HG02970 (cell line): ENCODE data around the gene DPY19L3.
"Not testable (repeated sequence)": the region's sequence is repeated elsewhere in the genome, so short reads cannot be mapped to it uniquely, and the experiment has no call there.

Experiments used
- ATAC-seq: cut with Tn5 transposase; IDR thresholded peaks from one replicate; pipeline ENCODE4 v1.9.1; 2021; ENCODE audit warnings: mild to moderate bottlenecking, moderate library complexity, moderate number of reproducible peaks; ENCODE audit not compliant: unreplicated experiment, low FRiP score

DPY19L3 gene

DNA sequence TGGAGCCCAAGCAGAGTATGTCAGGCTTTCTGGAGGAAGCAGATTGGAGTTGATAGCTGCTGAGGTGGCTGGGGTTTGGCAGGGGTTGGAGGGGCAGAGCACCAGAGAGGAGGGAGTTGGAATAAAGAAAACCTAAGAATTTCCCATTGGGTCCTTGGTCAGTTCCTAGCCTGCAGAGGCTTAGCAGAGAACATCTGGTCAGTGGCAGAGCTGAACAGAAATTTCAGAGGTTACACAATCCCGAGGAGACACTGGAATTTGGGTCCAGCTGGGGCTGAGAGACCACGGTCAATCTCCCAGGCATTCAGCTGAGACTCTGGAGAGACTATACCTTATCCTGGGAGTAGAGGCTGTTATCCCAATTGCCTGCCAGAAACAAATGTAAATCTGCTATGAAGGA, 84.4 kb downstream of the DPY19L3 start:
- ATAC-seq, result no peak

DNA sequence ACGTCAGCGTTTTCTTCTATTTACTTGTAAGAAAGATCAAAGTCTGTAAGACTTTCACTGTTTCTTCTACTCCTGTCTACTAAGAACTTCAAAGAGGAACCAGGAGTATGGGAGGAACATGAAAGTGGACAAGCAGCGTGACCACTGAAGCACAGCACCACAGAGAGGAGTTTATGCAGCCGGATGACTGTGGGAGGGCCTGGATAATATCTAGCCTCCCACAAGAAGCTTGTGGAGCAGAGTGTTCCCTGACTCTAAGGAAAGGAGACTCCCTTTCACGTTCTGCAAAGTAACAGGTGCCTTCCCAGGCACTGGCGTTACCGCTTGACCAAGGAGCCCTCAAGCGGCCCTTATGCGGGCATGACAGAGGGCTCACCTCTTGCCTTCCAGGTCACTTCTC, 91.8 kb downstream of the DPY19L3 start:
- ATAC-seq, result no peak

DNA sequence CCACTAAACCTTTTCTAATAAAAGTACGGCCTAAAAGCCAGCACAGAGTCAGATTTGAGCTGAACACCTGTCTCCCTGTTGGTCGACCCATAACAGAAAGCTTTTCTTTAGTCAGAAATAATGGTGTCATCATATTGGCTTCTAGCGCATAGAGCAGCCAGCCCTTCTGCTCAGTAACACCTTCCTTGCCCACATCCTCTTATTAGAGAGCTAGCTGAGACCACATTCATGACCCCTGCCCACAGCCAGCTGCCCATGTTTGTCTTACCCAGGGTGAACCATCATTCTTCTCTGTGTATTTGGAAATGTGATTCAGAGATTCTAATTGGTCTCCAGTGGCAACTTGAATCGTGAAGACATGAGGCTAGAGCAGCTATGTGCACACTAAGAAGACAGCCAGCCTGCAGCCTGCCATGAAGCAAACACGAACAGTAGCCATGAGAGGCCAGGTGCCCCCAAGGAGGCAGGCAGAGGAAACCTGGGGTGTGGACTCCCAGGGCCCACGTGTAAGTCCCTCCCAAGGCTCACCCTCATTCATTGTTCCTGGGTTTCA, 93.2 kb downstream of the DPY19L3 start:
- no peak for ATAC-seq

DNA sequence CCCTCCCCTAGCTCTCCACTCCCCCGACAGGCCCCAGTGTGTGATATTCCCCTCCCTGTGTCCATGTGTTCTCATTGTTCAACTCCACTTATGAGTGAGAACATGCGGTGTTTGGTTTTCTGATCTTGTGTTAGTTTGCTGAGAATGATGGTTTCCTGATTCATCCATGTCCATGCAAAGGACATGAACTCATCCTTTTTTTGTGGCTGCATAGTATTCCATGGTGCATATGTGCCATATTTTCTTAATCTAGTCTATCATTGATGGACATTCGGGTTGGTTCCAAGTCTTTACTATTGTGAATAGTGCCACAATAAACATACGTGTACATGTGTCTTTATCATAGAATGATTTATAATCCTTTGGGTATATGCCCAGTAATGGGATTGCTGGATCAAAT, 106.9 kb downstream of the DPY19L3 start:
- ATAC-seq, result not testable (repeated sequence)

DNA sequence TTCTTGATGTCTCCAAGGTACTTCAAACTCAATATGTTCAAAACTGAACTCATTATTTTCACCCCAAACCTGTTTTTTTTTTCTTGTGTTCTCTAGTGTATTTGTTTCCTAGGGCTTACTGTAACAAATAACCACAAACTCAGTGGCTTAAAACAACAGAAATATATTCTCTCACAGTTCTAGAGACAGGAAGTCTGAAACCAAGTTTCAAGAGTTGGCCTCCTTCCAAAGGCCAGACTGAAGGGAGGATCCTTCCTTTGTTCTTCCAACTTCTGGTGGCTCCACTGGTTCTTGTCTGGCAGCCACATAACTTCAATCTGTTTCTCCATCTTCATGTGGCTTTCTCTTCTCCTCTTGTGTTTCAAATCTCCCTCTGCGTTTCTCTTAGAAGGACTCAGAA, 113.5 kb downstream of the DPY19L3 start:
- ATAC-seq, result no peak

DNA sequence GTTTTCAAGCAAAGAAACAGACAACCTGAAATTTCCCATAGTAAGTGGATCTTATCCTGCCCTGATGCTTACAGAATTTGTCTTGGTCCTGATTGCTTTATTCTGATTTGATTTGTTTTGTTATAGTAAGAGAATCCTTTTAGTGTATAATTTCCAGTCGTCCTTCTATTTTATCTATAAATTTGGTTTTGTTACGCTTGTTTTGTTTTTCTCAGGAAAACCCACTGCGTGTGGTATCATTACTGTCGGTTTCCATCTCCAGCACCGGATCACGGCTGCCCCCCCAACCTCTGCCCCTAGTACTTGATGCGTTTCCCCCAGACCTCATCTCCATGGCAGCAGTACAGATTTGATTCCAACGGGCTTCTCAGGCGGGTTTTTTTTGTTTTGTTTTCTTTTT, 117.4 kb downstream of the DPY19L3 start:
- no peak for ATAC-seq

DNA sequence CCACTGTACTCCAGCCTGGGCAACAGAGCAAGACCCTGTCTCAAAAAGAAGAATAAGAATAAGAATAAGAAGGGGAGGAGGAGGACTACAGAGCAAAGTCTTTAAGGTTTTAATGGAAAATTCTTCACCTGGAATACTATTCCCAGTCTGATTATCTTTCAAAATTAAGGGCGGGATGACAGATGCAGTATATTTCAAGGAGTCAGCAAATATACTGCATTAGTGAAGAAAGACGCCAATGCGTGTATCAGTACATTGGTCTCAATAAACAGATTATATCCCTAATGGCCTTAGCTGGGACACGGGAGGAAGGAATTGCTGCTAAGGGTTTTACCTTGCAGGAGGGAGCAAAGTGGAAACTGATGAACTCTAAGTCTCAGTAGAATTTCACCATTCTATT, 121.3 kb downstream of the DPY19L3 start:
- no peak for ATAC-seq

DNA sequence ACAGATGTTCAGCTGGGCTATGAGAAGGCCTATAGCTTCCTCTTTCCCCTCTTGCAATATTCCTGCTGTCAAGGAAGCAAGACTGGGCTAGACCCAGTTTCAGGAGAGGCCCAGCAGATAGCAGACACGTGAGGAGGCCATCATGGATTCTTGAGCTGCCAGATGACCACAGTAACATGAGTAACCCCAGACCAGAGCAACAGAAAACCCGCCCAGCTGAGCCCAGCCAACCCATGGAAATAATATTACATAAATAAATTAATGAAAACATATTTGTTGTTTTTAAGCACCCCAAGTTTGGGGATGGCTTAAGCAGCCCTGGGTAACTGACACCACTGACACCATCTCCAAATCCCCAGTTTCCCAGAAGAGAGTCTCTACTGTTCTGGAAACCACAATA, 125.2 kb downstream of the DPY19L3 start:
- no peak for ATAC-seq

DNA sequence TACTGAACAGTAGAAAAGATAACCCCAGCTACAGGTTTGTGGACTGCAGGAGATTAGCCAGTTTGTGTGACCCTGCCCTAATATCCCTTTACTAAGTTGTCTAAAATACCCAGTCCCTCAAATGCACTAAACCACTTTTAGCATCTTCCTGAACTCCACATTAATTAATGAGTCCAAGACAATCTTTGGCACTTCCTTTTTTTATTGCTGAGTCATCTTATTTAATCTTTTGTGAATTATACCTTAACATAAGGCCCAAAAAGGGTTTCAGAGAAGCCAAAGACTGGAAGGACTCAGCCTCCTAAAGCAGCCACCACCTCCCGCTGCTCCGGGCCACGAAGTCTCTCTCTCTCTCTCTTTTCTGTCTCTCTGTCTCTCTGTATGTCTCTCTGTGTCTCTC, 126.7 kb downstream of the DPY19L3 start:
- no peak for ATAC-seq
